ENCODE data around the gene KISS1.

The KISS1 gene

GRCh38 chr1:204181116-204181515 lies 15.2 kb downstream of the KISS1 start:
- TF ChIP-seq EZH2 (optimal IDR thresholded peaks at IDR 0.05; ENCODE audit: low read depth, low read length) (no peak), CTCF (IDR thresholded peaks at IDR 0.05; ENCODE audit: low read length) (no peak)
- Histone ChIP-seq H3K4me2 (ENCODE audit: low read depth, low read length) (no peak overlapping the region), H2AFZ (ENCODE audit: low read length) (no peak overlapping the region), H4K20me1 (ENCODE audit: insufficient read depth, low read length) (no peaks in the 10 kb centered on the region), H3K27ac (ENCODE audit: low read length) (no peak overlapping the region), H3K4me1 (ENCODE audit: low read length) (no peaks in the 10 kb centered on the region), H3K9ac (ENCODE audit: low read length) (no peak overlapping the region), H3K9me3 (replicated peaks; ENCODE audit: insufficient read depth, low read length) (no peaks in the 10 kb centered on the region), H3K79me2 (ENCODE audit: low read length) (no peaks in the 10 kb centered on the region), H3K9me2 (replicated peaks; ENCODE audit: insufficient read depth, low read length) (no peaks in the 10 kb centered on the region), H3K36me3 (replicated peaks; ENCODE audit: insufficient read depth, low read length) (no peaks in the 10 kb centered on the region), H3K27me3 (replicated peaks; ENCODE audit: insufficient read depth, low read length) (0 out of 2 replicates have a peak, but pooled peaks cover 10% of the 10 kb centered on the region), H3K4me3 (ENCODE audit: low read length) (no peak overlapping the region), H3F3A (ENCODE audit: insufficient read depth, low read length) (no peaks in the 10 kb centered on the region)
- no peak for DNase-seq

- no peak overlapping the region for H3K9ac ChIP-seq (ENCODE audit: low read length)
- no peaks in the 10 kb centered on the region for H3K79me2 ChIP-seq (ENCODE audit: low read length)
- H3K4me2 ChIP-seq (ENCODE audit: low read depth, low read length), result no peak overlapping the region
- no peak for DNase-seq
- TF ChIP-seq EZH2phosphoT487 (IDR thresholded peaks at IDR 0.05; ENCODE audit: low read length), result no peak
- no peak for TF ChIP-seq CTCF (IDR thresholded peaks at IDR 0.05; ENCODE audit: low read length)
- peaks cover 15% of the 10 kb centered on the region; the same call in 1 of the 2 replicates for H3K27me3 ChIP-seq (replicated peaks; ENCODE audit: insufficient read depth, low read length)
- no peaks in the 10 kb centered on the region for H4K20me1 ChIP-seq (ENCODE audit: insufficient read depth, low read length)
- no peaks in the 10 kb centered on the region for H3K9me3 ChIP-seq (replicated peaks; ENCODE audit: insufficient read depth, low read length)
- H3F3A ChIP-seq (ENCODE audit: insufficient read depth, low read length), result no peaks in the 10 kb centered on the region
- no peak overlapping the region for H3K4me3 ChIP-seq (ENCODE audit: low read length)
- no peak overlapping the region for H3K27ac ChIP-seq (ENCODE audit: low read length)
- H3K4me1 ChIP-seq (ENCODE audit: low read length), result no peaks in the 10 kb centered on the region
- no peak overlapping the region for H2AFZ ChIP-seq (ENCODE audit: low read length)
- H3K9me2 ChIP-seq (replicated peaks; ENCODE audit: insufficient read depth, low read length), result no peaks in the 10 kb centered on the region
- no peaks in the 10 kb centered on the region for H3K36me3 ChIP-seq (replicated peaks; ENCODE audit: insufficient read depth, low read length)
Observed at GRCh38 chr1:204180133-204180532, 16.2 kb downstream of the KISS1 start.

- DNase-seq, result no peak
- Histone ChIP-seq H3K9me2 (replicated peaks; ENCODE audit: insufficient read depth, low read length) (no peaks in the 10 kb centered on the region), H2AFZ (ENCODE audit: low read length) (no peak overlapping the region), H3K4me3 (ENCODE audit: low read length) (no peak overlapping the region), H3K79me2 (ENCODE audit: low read length) (no peaks in the 10 kb centered on the region), H3K36me3 (replicated peaks; ENCODE audit: insufficient read depth, low read length) (no peaks in the 10 kb centered on the region), H3K27me3 (replicated peaks; ENCODE audit: insufficient read depth, low read length) (peaks cover 15% of the 10 kb centered on the region; the same call in 1 of the 2 replicates), H3K4me1 (ENCODE audit: low read length) (no peaks in the 10 kb centered on the region), H3K27ac (ENCODE audit: low read length) (no peak overlapping the region), H3K4me2 (ENCODE audit: low read depth, low read length) (no peak overlapping the region), H3F3A (ENCODE audit: insufficient read depth, low read length) (no peaks in the 10 kb centered on the region), H3K9me3 (replicated peaks; ENCODE audit: insufficient read depth, low read length) (no peaks in the 10 kb centered on the region), H3K9ac (ENCODE audit: low read length) (no peak overlapping the region), H4K20me1 (ENCODE audit: insufficient read depth, low read length) (no peaks in the 10 kb centered on the region)
- no peak for TF ChIP-seq EZH2phosphoT487 (IDR thresholded peaks at IDR 0.05; ENCODE audit: low read length)
- TF ChIP-seq EZH2 (optimal IDR thresholded peaks at IDR 0.05; ENCODE audit: low read depth, low read length), result no peak
- no peak for TF ChIP-seq CTCF (IDR thresholded peaks at IDR 0.05; ENCODE audit: low read length)
Observed at GRCh38 chr1:204178487-204179281, 17.6 kb downstream of the KISS1 start.

All from MM.1S (cell line).